D341Med (cell line): ENCODE measurements around the gene ASPSCR1.

Source experiments
- DNase-seq: peaks from one replicate; pipeline ENCODE4 v3.0.0; 2012; ENCODE audit warnings: low spot score

Gene ASPSCR1

GRCh38 chr17:81960130-81960958 is 17.1 kb upstream of the ASPSCR1 start:
- peak; percentile 64 for DNase-seq

- DNase-seq: peak; percentile 90
Observed at GRCh38 chr17:81961087-81961511, 16.3 kb upstream of the ASPSCR1 start, which contains the start of gene NOTUM. Gene NOTUM, minus strand, starts transcription at chr17:81961187. Its CDS starts 278 bp downstream, at chr17:81960909.

GRCh38 chr17:81961521-81962498 is 15.6 kb upstream of the ASPSCR1 start:
- DNase-seq: no peak

- DNase-seq: no peak
Observed at GRCh38 chr17:81962499-81963441, 14.7 kb upstream of the ASPSCR1 start.

GRCh38 chr17:81964081-81964849 is 13.2 kb upstream of the ASPSCR1 start:
- no peak for DNase-seq

GRCh38 chr17:81966343-81967243 is 10.8 kb upstream of the ASPSCR1 start:
- DNase-seq: no peak

- DNase-seq: no peak
Observed at GRCh38 chr17:81967244-81967532, 10.2 kb upstream of the ASPSCR1 start.

GRCh38 chr17:81967533-81968395 is 9.7 kb upstream of the ASPSCR1 start:
- peak; percentile 70 for DNase-seq

GRCh38 chr17:81968396-81968745 is 9.1 kb upstream of the ASPSCR1 start:
- DNase-seq: no peak

- no peak for DNase-seq
Observed at GRCh38 chr17:81968850-81969812, 8.3 kb upstream of the ASPSCR1 start.

GRCh38 chr17:81973432-81973831 is 4.0 kb upstream of the ASPSCR1 start:
- DNase-seq: no peak

GRCh38 chr17:81976332-81977210 is 858 bp upstream of the ASPSCR1 start:
- no peak for DNase-seq

- DNase-seq: no peak
Observed at GRCh38 chr17:81978524-81979298, 1.3 kb downstream of the ASPSCR1 start.

- DNase-seq: no peak
Observed at GRCh38 chr17:81980122-81980521, 2.7 kb downstream of the ASPSCR1 start.

- no peak for DNase-seq
Observed at GRCh38 chr17:81980707-81981343, 3.4 kb downstream of the ASPSCR1 start.
